Progenitor cell of endocrine pancreas (in vitro differentiated cells): ENCODE measurements around the gene PGAP3. TPM values are rescaled to one million over a fixed set of nuclear protein-coding genes. Genes with fewer than 3 reads are reported as not detected.

Experiments
- DNase-seq: peaks from one replicate; pipeline ENCODE4 v3.0.0; 2021; ENCODE audit warnings: low spot score; ENCODE audit not compliant: unreplicated experiment
- H3K27ac Mint-ChIP-seq: 2 replicates; pipeline ENCODE4 v1.8.0; 2021; ENCODE audit warnings: mild to moderate bottlenecking, moderate library complexity, mixed read lengths
- H3K27me3 Mint-ChIP-seq: 2 replicates; pipeline ENCODE4 v1.8.0; 2021; ENCODE audit warnings: mixed read lengths
- H3K36me3 Mint-ChIP-seq: 2 replicates; pipeline ENCODE4 v1.8.0; 2022; ENCODE audit warnings: mixed read lengths; ENCODE audit not compliant: insufficient read depth
- H3K4me1 Mint-ChIP-seq: 2 replicates; pipeline ENCODE4 v1.8.0; 2021; ENCODE audit warnings: low read depth, mixed read lengths
- H3K4me3 Mint-ChIP-seq: 2 replicates; pipeline ENCODE4 v1.8.0; 2021; ENCODE audit warnings: low read depth, mild to moderate bottlenecking, moderate library complexity, mixed read lengths
- H3K9me3 Mint-ChIP-seq: 2 replicates; pipeline ENCODE4 v1.8.0; 2021; ENCODE audit warnings: low read depth, mixed read lengths
- long read RNA-seq: library from polyadenylated mRNA; unstranded; transcript quantifications from one replicate; pipeline ENCODE4 v2.0.0, GENCODE V29; 2020
- total RNA-seq: library from RNA; stranded (reverse); gene quantifications from 2 replicates; pipeline ENCODE4 v1.2.1, GENCODE V29; 2021
- TF ChIP-seq, protein P1 (sequence below): fragments of 200-600 bp; sonication (generic); IDR thresholded peaks from one replicate; pipeline ENCODE4 v1.5.0; 2021; ENCODE audit warnings: antibody characterized with exemption, mild to moderate bottlenecking; ENCODE audit not compliant: unreplicated experiment

PGAP3 gene, protein sequence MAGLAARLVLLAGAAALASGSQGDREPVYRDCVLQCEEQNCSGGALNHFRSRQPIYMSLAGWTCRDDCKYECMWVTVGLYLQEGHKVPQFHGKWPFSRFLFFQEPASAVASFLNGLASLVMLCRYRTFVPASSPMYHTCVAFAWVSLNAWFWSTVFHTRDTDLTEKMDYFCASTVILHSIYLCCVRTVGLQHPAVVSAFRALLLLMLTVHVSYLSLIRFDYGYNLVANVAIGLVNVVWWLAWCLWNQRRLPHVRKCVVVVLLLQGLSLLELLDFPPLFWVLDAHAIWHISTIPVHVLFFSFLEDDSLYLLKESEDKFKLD
- total RNA-seq, result 38.7 and 40.1 TPM in 2 replicates
- long read RNA-seq, partial matches to known transcripts, result 0 of 5 reads
- long read RNA-seq, other reads (novel, unspliced or antisense), result 1 of 5 reads

DNA sequence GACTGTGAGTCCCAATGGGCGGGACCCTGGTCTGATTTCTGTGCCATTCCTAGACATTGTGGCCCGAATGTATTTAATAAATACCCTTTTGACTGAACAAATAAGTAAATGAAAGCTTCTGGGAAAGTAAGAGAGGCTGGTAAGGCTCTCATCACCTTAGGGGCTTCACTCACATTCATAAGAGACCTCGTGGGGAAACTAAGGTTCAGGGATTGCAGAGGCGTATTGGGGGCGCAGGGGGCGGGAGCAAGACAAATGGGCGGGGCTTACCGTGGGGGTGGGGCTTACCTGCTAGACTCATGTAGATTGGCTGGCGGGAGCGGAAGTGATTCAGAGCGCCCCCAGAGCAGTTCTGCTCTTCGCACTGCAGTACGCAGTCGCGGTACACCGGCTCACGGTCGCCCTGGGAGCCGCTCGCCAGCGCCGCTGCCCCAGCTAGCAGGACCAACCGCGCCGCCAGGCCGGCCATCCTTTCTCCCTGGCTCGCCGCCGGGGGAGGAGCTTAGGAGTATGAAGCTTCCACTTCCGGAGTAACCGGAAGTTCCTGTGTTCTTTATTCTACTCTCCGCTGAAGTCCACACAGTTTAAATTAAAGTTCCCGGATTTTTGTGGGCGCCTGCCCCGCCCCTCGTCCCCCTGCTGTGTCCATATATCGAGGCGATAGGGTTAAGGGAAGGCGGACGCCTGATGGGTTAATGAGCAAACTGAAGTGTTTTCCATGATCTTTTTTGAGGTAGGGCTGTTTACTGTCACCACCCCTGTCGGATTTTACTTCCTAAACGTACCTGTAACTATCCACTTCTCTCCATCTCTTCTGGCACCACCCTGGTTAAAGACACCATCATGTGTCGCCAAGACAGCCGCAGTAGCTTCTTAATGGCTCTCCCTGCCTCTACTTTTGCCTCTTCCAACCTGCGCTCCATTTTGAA is at the start of gene PGAP3:
Gene PGAP3, minus strand, starts transcription at position 512 of the 929 bp plus-strand sequence. Its CDS starts 43 bp downstream, at position 469.
- Mint-ChIP-seq H3K4me3 (peak within 1 kb of the TSS; percentile 97), H3K9me3 (no peaks in the 10 kb centered on the region), H3K27ac (peak within 1 kb of the TSS; percentile 97), H3K36me3 (peaks cover 13% of the 10 kb centered on the region), H3K27me3 (no peaks in the 10 kb centered on the region), H3K4me1 (peaks cover 11% of the 10 kb centered on the region)
- TF ChIP-seq, protein P1, sequence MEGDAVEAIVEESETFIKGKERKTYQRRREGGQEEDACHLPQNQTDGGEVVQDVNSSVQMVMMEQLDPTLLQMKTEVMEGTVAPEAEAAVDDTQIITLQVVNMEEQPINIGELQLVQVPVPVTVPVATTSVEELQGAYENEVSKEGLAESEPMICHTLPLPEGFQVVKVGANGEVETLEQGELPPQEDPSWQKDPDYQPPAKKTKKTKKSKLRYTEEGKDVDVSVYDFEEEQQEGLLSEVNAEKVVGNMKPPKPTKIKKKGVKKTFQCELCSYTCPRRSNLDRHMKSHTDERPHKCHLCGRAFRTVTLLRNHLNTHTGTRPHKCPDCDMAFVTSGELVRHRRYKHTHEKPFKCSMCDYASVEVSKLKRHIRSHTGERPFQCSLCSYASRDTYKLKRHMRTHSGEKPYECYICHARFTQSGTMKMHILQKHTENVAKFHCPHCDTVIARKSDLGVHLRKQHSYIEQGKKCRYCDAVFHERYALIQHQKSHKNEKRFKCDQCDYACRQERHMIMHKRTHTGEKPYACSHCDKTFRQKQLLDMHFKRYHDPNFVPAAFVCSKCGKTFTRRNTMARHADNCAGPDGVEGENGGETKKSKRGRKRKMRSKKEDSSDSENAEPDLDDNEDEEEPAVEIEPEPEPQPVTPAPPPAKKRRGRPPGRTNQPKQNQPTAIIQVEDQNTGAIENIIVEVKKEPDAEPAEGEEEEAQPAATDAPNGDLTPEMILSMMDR, result no peak
- peak; percentile 71 for DNase-seq

DNA sequence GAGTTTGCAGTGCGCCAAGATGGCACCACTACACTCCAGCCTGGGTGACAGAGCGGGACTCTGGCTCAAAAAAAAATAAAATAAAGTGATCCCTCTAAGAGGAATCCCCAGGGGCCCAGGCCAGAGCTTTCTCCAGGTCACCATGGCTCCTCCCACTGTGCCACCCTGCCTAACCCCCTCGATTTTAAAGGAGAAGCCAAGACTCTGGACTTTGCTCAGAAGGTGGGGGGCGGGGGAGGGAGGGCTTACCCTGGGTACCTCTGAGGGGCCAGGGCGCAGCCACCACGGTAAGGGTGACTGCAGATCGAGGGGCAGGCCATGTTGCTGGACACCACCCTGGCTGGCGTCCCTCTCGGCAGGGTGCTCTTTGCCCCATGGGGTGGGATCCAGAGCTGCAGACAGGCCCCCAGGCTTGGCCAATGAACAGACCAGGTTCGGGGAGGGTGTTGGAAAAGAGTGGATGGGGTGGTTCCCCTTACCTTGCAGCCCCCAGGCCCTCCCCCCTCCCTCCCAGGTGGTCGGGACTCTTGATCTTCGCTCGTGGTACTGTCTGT is 49.4 kb upstream of the PGAP3 start:
- TF ChIP-seq, protein P1, result no peak
- peaks cover 38% of the 10 kb centered on the region for H3K4me1 Mint-ChIP-seq
- H3K4me3 Mint-ChIP-seq, result peak overlapping the region; percentile 82
- peak overlapping the region; percentile 91 for H3K27ac Mint-ChIP-seq
- no peak for DNase-seq
- no peaks in the 10 kb centered on the region for H3K9me3 Mint-ChIP-seq
- H3K27me3 Mint-ChIP-seq, result peaks cover 16% of the 10 kb centered on the region
- H3K36me3 Mint-ChIP-seq, result no peaks in the 10 kb centered on the region

DNA sequence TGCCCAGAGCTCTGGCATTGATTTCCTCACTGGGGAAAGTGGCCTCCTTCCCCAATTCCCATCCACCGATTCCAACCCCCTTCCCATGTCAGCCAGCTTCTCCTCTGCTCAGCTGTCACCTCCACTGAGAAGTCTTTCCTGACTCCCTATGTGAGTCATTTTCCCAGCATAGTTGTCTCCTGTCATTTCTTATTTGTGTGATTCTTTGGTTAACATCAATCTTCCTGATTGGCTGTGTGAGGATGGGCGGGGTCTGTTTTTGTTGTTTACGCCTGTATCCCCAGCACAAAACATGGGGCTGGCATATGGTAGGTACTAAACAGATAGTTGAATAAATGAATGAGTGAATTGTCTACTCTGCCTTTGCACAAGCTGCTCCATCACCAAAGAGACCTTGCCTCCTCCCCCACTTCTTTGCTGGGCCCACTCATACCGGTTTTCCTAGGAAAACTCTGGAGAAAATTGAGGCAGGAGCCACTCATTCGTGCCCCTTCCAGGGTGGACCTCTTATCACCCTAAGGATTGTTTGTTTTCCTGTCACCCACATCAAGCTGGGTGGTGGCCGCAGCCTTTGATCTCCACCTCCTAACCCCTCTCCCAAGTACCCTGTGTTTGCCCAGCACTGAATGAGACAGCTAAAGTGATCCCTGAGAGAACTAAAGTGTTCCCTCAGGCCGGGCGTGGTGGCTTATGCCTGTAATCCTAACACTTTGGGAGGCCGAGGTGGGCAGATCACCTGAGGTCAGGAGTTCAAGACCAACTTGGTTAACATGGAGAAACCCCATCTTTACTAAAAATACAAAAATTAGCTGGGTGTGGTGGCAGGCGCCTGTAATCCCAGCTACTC is 48.7 kb upstream of the PGAP3 start:
- no peaks in the 10 kb centered on the region for H3K9me3 Mint-ChIP-seq
- peak overlapping the region; percentile 67 for H3K4me3 Mint-ChIP-seq
- TF ChIP-seq, protein P1, result no peak
- DNase-seq, result no peak
- no peaks in the 10 kb centered on the region for H3K36me3 Mint-ChIP-seq
- H3K4me1 Mint-ChIP-seq, result peaks cover 38% of the 10 kb centered on the region
- peak overlapping the region; percentile 85 for H3K27ac Mint-ChIP-seq
- H3K27me3 Mint-ChIP-seq, result peaks cover 16% of the 10 kb centered on the region

DNA sequence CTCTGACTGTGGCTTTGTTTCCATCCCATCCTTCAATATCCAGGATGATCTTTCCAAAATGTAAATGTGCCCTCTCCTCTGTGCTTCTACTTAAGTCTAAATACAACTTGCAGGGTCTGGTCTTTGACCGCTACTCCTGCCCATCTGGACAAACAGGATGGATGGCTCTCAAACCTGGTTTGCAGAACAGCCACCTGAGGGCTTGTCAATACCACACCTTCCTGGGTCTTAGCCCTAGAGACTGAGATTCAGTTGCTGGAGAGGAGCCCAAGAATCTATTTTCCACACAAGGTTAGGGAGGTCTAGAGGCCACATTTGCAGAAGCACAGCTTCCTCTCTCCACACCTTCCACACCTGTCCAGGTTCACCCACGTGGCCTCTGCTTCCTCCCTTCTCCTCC is 48.0 kb upstream of the PGAP3 start:
- DNase-seq, result no peak
- Mint-ChIP-seq H3K36me3 (no peaks in the 10 kb centered on the region), H3K27ac (no peak overlapping the region), H3K4me3 (no peak overlapping the region), H3K27me3 (peaks cover 16% of the 10 kb centered on the region), H3K9me3 (no peaks in the 10 kb centered on the region), H3K4me1 (peaks cover 36% of the 10 kb centered on the region)
- TF ChIP-seq, protein P1, result no peak
